GM18858 (cell line): ENCODE data around the gene COL15A1.

Source experiments
- ATAC-seq: cut with Tn5 transposase; IDR thresholded peaks from one replicate; pipeline ENCODE4 v1.9.1; 2021; ENCODE audit not compliant: unreplicated experiment

COL15A1 gene

DNA sequence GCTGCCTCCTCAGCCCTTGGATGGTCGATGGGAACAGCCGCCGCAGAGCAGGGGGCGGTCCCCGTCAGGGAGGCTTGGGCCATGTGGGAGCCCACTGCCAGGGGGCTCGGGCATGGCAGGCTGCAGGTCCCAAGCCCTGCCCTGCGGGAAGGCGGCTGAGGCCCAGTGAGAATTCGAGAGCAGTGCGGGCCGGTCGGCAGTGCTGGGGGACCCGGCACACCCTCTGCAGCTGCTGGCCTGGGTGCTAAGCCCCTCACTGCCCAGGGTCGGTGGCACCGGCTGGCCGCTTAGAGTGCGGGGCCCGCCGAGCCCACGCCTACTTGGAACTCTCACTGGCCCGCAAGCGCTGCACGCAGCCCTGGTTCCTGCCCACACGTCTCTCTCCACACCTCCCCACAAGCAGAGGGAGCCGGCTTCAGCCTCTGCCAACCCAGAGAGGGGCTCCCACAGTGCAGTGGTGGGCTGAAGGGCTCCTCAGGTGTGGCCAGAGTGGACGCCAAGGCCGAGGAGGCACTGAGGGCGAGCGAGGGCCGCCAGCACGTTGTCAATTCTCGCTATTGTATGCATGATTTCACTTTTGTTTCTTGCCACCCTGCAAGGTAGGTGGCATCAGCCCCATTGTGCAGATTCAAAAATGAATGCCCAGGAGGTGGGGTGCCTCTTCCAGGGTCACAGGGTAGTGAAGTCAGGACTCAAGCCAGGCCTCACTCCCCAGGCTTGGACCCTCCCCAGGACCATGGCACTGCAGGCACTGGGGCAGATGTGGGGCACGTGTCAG, 48.6 kb downstream of the COL15A1 start:
- no peak for ATAC-seq

DNA sequence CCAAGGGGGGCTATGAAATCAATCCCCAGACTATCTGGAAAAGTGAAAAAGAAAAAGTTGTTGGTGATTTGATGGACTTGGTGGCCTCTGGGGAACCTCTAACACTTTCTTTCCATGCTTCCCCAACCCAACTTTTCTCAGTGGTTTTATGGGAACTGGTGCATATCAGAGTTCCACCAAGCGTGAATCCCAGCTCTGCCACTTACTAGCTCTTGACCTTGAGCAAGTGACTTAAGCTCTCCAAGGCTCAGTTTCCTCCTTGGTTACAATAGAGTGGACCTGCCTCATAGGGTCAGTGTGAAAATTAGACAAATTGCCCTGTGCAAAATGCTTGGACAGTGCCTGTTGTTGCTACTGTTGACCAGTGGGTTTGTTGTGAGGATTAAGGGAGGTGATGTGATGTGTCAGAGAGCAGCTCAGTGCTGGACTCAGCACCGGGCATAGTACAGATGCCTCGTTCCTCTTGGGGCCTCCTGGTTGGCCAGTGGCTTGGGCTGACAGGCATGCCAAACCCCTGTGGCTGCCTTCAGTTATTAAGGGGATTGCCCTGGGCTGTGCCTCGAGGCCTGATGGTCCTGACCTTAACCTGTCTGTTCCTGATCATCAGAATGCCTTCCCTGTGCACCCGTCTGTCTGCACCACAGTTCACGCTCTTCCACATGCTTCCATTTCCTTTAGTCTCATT, 49.3 kb downstream of the COL15A1 start:
- peak; percentile 9 for ATAC-seq

DNA sequence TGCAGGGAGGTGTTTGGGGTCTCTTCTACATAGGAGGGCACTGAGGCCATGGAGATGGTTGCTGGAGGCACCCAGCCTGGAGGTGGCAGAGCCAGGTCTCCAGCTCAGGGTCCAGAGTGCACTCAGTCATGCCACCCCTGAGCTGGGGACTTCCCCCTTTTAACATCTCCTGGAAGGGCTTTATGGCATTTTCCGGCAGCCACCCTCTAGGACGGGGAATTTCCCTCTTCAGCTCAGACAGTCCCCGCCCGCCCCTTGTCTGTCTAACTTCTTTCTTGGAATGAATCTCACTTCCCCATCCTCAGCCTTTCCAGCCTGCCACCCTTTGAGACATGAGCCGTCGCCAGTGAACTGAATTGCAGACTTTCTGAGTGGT, 49.9 kb downstream of the COL15A1 start:
- peak; percentile 73 for ATAC-seq

DNA sequence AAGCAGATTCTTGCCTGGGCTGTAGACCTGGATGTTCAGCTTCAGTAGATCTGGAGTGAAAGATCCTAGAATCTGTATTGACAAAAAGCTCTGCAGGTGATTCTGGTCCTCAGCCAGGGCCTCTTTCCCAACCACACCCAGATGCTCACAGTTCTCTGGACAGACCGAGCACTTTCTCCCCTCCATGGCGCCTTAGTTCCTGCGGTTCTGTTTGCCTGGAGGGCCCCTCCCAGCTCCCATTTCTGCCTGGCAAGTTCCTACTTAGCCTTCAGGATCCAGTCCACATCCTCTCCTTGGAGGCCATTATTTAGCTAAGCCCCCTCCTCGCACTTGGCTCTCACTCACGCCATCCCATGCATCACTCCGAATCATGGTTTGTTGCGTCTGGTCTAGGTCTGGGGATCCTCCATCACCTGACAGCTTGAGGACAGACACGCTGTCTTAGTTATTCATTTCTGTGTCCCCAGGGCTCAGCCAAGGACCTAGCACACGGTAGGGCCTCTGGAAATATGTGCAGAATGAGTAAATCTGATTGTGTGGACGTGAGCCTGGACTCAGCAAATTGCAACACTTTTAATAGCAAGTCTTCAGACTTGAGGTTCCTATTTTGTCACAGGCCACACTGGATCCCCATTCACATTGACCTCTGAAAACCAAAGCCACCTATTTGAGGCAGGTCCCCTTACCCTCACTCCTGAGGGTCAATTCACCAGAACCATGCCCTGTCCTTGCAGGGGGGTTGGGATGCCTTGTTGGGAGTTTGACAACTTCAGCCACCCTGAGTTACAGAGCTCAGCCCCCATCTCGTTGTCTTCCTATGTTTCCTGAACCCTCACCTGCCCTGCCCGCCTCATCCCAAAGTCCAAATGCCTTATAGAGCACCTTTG, 50.7 kb downstream of the COL15A1 start:
- no peak for ATAC-seq

DNA sequence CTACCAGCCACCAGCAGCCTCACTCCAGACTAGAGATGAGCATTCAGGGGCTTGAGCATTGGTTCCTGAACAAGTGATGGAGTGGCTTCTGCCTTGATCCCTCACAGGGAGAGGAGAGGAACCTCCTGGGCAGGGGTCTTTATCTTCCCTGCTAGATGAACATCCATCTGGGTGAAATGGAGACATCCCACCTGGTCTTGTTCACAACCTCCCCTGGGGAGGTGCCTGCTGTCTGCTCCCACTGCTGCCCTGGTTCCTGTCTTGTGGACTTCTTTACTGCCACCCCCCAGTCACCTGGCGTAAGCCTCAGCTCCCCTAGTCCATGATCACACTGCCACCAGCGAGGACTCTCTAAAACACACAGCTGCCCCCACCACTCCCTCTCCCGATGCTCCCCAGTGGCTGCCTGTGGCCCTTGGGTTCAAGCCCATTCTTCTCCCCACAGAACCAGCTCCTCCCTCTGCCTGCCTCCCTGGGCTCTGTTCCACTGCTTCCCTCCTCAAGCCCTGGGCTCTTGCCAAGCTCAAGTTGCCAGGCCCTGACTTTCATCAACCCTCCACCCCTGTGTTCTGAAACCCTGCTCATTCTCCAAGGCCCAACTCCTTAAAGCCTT, 51.5 kb downstream of the COL15A1 start:
- no peak for ATAC-seq

DNA sequence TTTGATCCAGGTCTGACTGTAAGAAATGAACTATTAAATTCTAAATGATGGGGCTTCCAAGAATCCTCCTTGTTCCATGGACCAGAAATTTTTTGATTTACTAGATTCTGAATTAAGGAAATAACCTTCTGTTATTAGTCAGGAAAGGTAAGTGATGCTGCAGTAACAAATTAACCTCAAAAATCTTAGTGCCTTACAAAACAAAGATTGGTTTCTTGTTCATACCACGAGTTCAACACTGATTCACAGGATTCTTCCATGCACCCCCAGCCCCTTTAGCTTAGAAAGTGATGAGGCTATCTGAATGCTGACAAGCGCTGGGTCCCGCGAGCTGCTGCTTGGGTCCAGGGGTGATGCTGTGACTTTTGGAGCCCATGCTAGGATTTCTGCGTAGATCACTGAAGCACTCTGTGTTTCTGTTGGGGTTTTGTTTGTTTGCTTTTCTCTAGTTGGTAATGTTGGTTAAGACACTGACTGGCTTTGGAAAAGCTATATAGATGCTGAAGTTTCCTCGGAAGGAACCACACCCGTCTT, 52.3 kb downstream of the COL15A1 start:
- ATAC-seq = no peak

DNA sequence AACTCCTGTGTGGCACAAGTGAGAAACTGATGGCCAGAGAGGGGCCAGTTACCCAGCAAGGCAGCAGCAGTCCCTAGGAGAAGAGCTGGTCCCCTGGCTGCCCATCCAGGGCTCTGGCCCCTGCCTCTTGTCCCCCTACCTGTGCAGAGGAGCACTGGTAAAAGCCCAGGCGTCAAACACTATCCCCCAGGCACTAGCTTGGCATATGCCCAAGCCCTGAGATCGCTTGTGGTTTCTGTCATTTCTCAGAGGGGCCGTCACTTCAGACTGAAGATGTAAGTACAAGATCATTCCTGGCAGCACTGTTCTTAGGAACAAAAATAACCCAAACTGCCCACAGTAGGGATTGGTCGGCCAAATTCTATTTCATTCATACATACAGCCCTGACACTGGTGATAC, 53.9 kb downstream of the COL15A1 start:
- no peak for ATAC-seq

DNA sequence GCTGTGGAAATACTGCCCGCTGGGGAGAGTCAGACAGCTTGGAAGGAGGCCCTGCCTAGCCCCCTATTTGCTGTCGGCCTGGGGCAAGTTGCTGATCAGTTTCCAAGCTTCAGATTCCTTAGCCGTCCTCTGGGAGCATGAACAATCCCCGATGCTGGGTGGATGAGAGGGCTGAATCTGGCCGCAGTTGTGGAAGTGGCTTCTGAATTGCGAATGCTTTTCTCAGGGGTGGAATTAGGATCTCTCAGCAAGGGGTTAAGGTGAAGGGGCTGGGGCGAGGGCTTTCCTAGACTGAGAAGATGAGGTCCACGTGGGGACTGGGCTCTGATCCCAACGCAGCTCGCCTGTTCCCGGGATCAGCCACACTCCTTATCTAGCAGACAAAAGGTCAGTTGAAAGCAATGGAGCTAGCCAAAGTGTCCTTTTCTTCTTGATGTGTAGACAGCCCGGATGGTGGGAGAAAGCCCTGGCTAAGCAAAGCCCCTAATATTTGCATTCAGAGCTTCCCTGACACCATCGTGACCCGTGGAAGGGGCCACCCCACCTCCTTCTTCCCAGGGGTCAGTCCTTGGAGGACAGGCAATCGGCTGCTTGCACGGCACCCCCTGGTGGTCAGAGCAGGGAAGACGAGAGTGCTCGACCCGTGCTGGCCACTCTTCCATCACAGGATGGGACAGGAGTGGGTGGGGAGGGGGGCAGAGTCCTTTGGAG, 54.9 kb downstream of the COL15A1 start:
- no peak for ATAC-seq

DNA sequence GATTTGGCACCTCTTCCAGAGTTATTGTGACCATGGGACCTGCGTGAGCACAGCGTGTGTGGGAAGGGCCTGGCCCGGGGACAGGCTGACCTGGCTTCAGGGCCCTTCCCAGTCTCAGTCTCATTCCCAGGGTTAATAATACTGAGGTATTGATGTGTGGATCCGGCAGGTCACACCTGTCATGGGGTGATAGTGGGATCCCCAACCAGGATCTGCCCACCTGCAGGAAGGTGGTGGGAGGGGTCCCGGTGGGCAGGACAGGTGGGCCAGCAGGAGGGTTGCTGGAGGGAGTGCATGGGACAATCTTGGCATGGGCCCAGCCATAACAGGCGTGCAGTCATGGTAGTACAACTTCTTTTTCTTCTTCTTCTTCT, 55.4 kb downstream of the COL15A1 start:
- ATAC-seq = no peak

DNA sequence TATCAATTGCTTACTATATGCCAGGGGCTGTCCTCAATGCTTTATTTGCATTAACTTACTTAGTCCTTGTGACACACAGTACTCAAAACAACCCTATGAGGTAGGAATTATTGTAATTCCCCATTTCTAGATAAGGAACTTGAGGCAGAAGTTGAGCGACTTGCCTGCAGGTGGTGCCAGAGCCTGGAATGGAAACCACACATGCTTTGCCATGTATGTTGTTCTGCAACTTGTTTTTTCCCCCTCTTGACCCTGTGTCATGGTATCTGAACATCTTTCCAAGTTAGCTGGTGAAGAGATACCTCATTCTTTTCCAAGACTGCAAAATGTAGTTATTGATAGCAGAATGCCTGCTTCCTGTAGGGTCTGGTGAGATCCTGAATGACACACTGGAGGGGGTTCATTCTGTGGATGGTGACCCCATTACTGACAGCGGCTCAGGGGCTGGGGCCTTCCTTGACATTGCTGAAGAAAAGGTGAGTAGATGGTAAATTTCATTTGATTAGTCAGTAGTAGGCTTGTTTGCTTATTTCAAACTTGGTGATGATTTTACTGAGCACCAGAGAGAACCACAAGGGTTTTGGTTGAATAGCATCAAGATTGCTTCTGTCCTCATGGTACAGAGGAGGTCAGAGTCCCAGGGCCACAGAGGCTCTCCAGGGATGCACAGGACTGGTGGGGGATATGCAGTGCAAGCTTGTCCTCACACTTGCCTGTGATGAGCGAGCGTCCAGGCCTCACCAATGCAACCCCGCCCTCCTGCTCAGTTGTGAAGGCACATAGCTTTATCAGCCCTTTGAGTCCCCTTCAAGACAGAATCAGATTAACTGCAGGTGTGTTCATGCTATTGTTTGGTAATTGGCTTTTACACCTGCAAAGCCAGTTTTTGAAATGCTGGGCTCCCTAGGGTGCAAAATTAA, 57.0 kb downstream of the COL15A1 start:
- peak; percentile 65 for ATAC-seq

DNA sequence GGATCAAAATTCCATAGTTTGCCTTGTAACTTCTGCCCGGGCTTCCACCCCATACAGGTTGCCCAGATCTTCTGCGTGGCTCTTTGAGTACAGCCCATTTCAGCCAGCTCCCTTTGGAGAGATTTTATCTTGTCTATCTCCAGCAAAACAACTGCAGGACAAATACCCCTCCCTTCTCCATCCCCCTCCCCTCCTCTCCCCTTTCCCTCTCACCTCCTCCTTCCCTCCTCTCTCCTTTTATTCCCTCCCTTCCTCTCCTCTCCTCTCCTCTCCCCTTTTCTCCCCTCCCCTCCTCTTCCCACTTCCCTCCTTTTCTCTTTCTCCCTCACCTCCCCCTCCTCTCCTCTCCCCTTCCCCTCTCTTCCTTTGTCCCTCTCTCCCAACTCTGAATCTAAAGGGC, 58.2 kb downstream of the COL15A1 start:
- no peak for ATAC-seq

DNA sequence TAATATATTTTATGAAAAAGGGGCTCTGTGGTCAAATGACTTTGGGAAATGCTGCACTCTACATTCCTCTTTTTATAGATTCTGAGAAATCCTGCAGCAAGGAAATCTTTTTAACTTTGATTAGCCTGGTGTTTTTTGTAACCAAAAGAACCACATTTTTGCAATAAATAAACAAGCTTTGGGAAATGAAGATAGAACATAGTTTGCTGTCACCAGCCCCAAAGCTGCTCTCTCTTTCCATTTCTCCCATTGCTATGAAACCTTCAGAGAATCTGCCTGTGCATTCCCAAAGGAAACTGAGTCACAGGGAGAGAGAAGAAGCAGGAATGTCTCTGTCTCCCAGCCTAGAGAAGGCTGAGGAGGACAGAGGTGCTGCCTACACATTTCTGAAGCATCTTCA, 59.0 kb downstream of the COL15A1 start:
- no peak for ATAC-seq

DNA sequence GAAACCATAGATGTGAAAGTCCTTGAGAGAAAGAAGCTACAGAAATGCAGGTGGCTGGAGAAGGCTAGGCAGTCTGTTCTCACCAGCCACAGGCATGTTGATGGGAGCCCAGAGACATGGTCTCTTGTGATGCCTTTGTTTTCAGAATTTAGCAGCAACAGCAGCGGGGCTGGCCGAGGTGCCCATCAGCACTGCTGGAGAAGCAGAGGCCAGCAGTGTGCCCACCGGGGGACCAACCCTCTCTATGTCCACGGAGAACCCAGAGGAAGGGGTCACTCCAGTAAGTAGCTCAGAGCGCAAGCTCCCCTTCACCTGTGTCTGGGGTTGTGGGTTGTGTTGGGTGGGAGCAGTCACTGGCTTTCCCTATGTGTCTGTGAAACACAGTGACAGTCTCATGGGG, 59.6 kb downstream of the COL15A1 start:
- ATAC-seq = no peak

DNA sequence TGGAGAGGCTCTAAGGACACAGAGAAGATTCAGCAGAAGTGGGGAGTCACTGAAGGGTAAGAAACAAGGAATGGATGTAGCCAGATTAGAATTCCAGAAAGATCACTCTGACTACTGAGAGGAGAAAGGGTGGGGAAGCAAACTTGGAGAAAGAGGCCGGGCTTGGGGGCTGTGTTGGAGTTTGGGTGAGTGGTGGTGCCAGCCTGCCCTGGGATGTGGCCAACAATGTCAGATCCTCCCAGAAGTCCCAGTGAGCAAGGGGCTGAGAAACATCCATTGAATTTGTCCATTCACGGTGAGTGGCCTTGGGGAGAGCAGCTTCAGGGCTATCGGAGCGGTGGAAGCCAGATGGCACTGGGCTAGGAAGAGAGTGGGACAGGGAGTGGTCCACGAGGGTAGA, 60.4 kb downstream of the COL15A1 start:
- no peak for ATAC-seq

DNA sequence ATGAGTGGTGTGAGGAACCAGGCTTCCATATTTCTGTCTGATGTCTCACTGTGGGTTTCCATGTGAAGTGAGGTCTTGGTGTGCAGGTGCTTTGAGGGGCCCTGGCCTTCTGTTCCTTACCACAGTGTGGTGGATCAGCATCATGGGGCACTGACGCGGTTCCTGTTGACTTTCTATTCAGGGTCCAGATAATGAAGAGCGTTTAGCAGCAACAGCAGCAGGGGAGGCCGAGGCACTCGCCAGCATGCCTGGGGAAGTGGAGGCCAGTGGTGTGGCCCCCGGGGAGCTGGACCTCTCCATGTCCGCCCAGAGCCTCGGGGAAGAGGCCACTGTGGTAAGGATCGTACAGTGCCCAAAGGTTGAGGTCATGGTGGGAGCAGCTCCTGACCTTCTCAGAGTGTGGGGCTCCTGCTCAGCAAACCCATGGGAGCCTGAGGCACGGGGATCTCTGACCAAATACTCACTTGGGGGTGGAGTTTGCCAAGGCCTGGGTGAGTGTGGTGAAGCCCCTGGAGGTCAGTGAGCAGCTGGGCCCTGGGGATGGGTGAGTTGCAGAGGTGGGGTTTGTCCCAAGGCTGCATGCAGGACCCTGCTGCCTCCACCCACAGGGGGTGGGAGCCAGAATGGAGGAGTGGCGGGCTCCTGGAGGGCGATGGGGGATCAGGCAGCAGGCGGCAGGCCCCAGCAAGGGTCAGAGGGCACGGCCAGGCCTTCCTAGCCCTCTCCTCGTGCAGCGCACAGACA, 61.2 kb downstream of the COL15A1 start:
- no peak for ATAC-seq

DNA sequence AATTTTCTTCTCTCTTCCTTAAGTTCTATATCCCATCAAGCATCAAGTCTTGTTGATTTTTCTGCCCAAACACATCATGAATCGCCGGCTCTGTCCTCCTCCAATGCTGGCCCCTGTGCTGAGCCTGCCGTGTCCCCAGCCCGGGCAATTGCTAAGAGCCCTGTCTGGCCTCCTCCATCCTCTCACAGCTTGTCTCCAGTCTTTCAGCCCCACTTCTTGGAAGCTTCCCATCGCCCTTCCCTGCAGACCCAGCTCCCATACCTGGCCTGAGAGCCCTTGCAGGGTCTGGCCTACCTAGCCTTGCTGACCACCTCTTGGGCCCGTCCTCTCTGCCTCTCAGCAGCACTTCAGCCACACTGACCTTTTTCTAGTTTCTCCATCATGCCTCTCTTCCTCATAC, 61.9 kb downstream of the COL15A1 start:
- no peak for ATAC-seq

DNA sequence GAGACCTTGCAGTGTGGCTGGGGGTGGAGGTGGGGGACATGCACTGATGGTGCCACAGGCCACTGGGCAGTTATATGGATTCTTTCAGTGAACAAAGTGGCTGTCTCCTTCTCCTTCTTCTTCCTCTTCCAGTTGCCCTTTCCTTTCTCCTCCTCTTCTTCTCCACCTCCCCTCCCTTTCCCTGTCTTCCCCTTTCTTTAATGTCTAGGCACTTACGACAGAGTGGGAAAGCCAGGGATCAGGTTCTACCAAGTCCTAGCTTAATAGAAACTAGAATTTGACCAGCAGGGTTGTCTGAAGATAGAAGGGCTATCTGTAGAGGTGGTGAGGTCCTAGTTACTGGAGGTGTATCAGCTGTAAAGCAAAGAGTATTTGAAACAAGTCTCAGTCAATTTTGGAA, 62.8 kb downstream of the COL15A1 start:
- ATAC-seq = no peak

DNA sequence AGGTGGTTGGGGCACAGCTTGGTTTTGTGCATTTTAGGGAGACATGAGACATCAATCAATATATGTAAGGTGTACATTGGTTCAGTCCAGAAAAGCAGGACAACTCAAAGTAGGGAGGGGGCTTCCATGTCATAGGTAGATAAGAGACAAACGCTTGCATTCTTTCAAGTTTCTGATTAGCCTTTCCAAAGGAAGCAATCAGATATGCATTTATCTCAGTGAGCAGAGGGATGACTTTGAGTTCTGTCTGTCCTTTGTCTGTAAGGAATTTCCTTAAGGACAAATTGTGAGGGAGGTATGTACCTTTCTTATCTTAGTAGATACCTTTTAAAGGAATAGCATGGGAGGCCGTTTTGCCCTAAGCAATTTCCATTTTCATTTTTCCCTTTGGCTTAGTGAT, 63.3 kb downstream of the COL15A1 start:
- ATAC-seq = no peak

DNA sequence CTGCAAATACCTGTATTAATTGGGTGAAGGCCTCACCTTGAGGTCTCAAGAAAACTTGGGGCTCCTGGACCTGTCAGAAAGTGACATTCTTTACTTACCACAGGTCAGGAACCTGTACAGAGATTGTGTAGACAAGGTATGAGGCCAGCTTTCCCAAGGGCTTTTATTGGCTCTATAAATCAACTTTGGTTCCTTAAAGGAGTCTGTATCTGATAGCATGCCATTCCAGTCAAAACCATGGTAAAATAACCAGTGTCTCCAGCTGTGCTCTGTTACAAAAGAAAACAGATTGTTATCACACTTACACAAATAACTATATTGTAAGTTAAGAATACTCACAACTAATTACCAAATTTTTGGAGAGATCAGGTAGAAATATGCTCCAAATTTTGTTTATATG, 64.5 kb downstream of the COL15A1 start:
- ATAC-seq = no peak
